Measurements from ENCODE around the gene ISM2.

DNA sequence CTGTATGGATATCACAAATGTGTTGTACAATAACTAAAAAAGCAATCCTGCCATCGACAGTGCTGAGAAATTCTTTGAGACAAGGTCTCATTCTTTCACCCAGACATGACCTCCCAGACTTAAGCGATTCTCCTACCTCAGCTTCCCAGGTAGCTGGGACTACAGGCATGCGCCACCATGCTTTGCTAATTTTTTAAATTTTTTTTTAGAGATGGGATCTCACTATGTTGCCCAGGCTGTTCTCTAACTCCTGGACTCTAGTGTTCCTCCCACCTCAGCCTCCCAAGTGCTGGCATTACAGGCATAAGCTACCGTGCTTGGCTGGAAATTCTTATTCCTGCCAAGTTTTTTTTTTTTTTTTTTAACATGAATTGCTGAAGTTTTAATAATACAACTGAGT is 58.8 kb downstream of the ISM2 start:
- TF ChIP-seq EZH2phosphoT487 (IDR thresholded peaks at IDR 0.05; ENCODE audit: insufficient read depth, low read depth) (no peak), EZH2 (IDR thresholded peaks at IDR 0.05; ENCODE audit: insufficient read depth, poor library complexity, severe bottlenecking) (no peak)
